Activated CD4-positive, alpha-beta T cell treated with anti-CD3 and anti-CD28 coated beads for 36 hours (primary cell): ENCODE results near the gene RPS25. TPM values are rescaled to one million over a fixed set of nuclear protein-coding genes. Genes with fewer than 3 reads are reported as not detected.
"Not testable (repeated sequence)": the region's sequence is repeated elsewhere in the genome, so short reads cannot be mapped to it uniquely, and the experiment has no call there.

Source experiments
- ATAC-seq: fragments of 200-7000 bp; cut with Tn5 transposase; one replicate; pipeline ENCODE4 v1.10.0; 2021; ENCODE audit warnings: mild to moderate bottlenecking, moderate library complexity
- CTCF ChIA-PET: fragments of 350-600 bp; sonication (Branson Sonifier 250); formaldehyde crosslinking; loops from one replicate; lab custom pipeline; 2021; ENCODE audit warnings: antibody characterized with exemption; lab: Charles Lee
- POLR2A ChIA-PET: fragments of 350-600 bp; sonication (Branson Sonifier 250); formaldehyde crosslinking; loops from one replicate; lab custom pipeline; 2021; ENCODE audit warnings: antibody characterized with exemption, inconsistent platforms; lab: Charles Lee
- DNase-seq: peaks from one replicate; pipeline ENCODE4 v3.0.0-alpha.2; 2020
- H3K27ac Mint-ChIP-seq: one replicate; pipeline ENCODE4 v1.8.0; 2021; ENCODE audit warnings: mixed read lengths
- H3K27me3 Mint-ChIP-seq: one replicate; pipeline ENCODE4 v1.8.0; 2021; ENCODE audit warnings: mixed read lengths
- H3K36me3 Mint-ChIP-seq: one replicate; pipeline ENCODE4 v1.8.0; 2021; ENCODE audit warnings: low read depth, mixed read lengths
- H3K4me1 Mint-ChIP-seq: one replicate; pipeline ENCODE4 v1.8.0; 2021; ENCODE audit warnings: mixed read lengths
- H3K4me3 Mint-ChIP-seq: one replicate; pipeline ENCODE4 v1.8.0; 2021; ENCODE audit warnings: mild to moderate bottlenecking, moderate library complexity, mixed read lengths
- H3K9me3 Mint-ChIP-seq: one replicate; pipeline ENCODE4 v1.8.0; 2021; ENCODE audit warnings: low read depth, mixed read lengths
- intact Hi-C, 2 experiments: fragments of 100-400 bp; cut with DNase I in 1 of 2; cut with micrococcal nuclease in 1 of 2; formaldehyde crosslinking; loops; one replicate each; pipeline versions ENCODE4 v1.14.2 to v1.15.1; 2022 to 2024; cut with DNase I, micrococcal nuclease
- total RNA-seq, 2 experiments: library from RNA; stranded (reverse); gene quantifications; one replicate each; pipeline ENCODE4 v1.2.3, GENCODE V29; 2021

The RPS25 gene
- total RNA-seq = 1,000 to 10,000 TPM; 1,590 to 1,820 TPM

- ChIA-PET CTCF (interaction anchor here (0.6 to 2.1 kb wide), 7 partner anchors 9 to 305 kb away, joined by 3 to 9 read pairs (median 4); partner anchors contain the start of gene CENATAC), POLR2A (interaction anchor here (0.9 to 1.5 kb wide), 8 partner anchors 13 to 100 kb away, joined by 3 to 6 read pairs (median 3); partner anchors contain the start of genes CENATAC, DPAGT1 and VPS11)
- Mint-ChIP-seq H3K27me3 (no peaks in the 10 kb centered on the region), H3K4me1 (peaks cover 53% of the 10 kb centered on the region), H3K36me3 (peaks cover 82% of the 10 kb centered on the region), H3K9me3 (no peaks in the 10 kb centered on the region), H3K27ac (peak within 1 kb of the TSS; percentile 99), H3K4me3 (peak within 1 kb of the TSS; percentile 99)
- ATAC-seq (peak; percentile 92), DNase-seq (peak; percentile 98)
- intact Hi-C loops = loop anchor here (1.0 to 5.0 kb wide), 18 partner anchors 12 to 659 kb away; partner anchors contain the start of genes CENATAC (in 2 of the 2), HINFP (in 2 of the 2), HYOU1 (in 2 of the 2) and SLC37A4 (in 2 of the 2)
These were observed at the start of gene RPS25, which contains the start of gene TRAPPC4 for GRCh38 chr11:119018074-119018938. Gene RPS25, minus strand, starts transcription at chr11:119018343. Its CDS starts 59 bp downstream, at chr11:119018284. Gene TRAPPC4, plus strand, starts transcription at chr11:119018766. Its CDS starts 30 bp downstream, at chr11:119018796.

DNA sequence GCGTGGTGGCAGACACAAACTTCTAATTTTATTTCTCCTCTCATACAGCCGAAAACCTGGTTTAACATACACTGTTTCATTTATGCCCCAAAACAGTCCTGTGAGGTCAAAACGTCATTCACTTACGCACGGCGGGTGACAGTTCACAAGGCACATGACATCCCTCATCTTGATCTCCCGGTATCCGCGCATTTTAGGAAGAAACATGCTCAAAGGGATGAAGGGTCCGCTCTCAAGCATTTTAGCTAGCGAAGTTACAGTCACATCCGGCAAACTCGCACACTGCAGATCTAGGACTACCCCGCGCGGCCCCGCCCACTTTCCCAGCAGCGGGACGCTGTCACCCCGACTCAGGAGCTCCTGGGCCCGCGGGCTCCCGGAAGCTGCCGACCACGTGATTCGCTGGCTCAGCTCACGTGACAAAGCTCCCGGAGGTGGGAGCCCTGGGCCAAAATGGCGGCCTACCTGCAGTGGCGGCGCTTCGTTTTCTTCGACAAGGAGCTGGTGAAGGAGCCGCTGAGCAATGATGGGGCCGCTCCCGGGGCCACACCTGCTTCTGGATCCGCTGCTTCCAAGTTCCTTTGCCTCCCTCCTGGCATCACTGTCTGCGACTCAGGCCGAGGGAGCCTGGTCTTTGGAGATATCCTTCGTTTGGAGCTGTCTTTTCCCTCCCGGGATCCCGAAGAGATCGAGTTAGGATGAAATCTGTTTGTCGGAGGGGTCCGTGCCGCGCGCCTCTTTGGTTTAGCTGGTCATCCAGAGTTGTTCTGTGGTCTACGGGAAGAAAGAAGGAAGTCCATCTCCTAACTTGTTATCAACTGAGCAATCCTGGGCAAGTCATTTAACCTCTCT is 49.5 kb upstream of the RPS25 start, which contains the start of gene VPS11:
Gene VPS11, plus strand, starts transcription at position 448 of the 852 bp plus-strand sequence. Its CDS starts 6 bp downstream, at position 454.
- ATAC-seq = peak; percentile 98
- Mint-ChIP-seq H3K4me3 (peak within 1 kb of the TSS; percentile 87), H3K27me3 (no peaks in the 10 kb centered on the region), H3K27ac (peak within 1 kb of the TSS; percentile 98), H3K36me3 (peaks cover 7% of the 10 kb centered on the region), H3K9me3 (no peaks in the 10 kb centered on the region), H3K4me1 (peaks cover 34% of the 10 kb centered on the region)
- intact Hi-C loops = loop anchor here (1.0 to 2.0 kb wide), 14 partner anchors 10 to 271 kb away; partner anchors contain the start of genes HINFP (in 2 of the 2), HMBS (in 2 of the 2), HYOU1 (in 2 of the 2) and RPS25 (in 2 of the 2)
- DNase-seq = peak; percentile 100
- ChIA-PET POLR2A (interaction anchor here (0.7 to 2.0 kb wide), 10 partner anchors 11 to 51 kb away, joined by 3 to 28 read pairs (median 11); partner anchors contain the start of genes C2CD2L, DPAGT1, HMBS and HYOU1), CTCF (interaction anchor here (0.6 to 3.9 kb wide), 26 partner anchors 10 to 458 kb away, joined by 3 to 20 read pairs (median 4); partner anchors contain the start of genes C2CD2L, CBL, DPAGT1 and HMBS)

GRCh38 chr11:119065369-119065768 is 47.2 kb upstream of the RPS25 start:
- Mint-ChIP-seq H3K27ac (peak overlapping the region; percentile 8), H3K36me3 (peaks cover 4% of the 10 kb centered on the region), H3K4me1 (peaks cover 34% of the 10 kb centered on the region), H3K9me3 (no peaks in the 10 kb centered on the region), H3K27me3 (no peaks in the 10 kb centered on the region), H3K4me3 (peak overlapping the region; percentile 4)
- ChIA-PET POLR2A (interaction anchor here (0.6 to 1.1 kb wide), 2 partner anchors 10 to 135 kb away, joined by 3 to 4 read pairs; no protein-coding TSS in a partner anchor), CTCF (interaction anchor here (0.6 to 3.9 kb wide), 10 partner anchors 10 to 291 kb away, joined by 3 to 16 read pairs (median 3); partner anchors contain the start of gene HINFP)
- intact Hi-C loops = loop anchor here in 1 of 2 experiments (1.0 kb wide), 1 partner anchor 132 kb away; no protein-coding TSS in a partner anchor
- DNase-seq (peak; percentile 67), ATAC-seq (peak; percentile 30)

GRCh38 chr11:119062779-119063178 is 44.6 kb upstream of the RPS25 start:
- Mint-ChIP-seq H3K27ac (no peak overlapping the region), H3K27me3 (no peaks in the 10 kb centered on the region), H3K4me1 (peaks cover 32% of the 10 kb centered on the region), H3K4me3 (no peak overlapping the region), H3K9me3 (no peaks in the 10 kb centered on the region), H3K36me3 (peaks cover 2% of the 10 kb centered on the region)
- ATAC-seq = no peak
- CTCF ChIA-PET = interaction anchor here (0.9 to 1.6 kb wide), 3 partner anchors 22 to 33 kb away, joined by 3 to 6 read pairs (median 3); partner anchors contain the start of gene HMBS
- DNase-seq = no peak
- POLR2A ChIA-PET = no interaction called here
- intact Hi-C loops = no loop called here

- DNase-seq (no peak), ATAC-seq (no peak)
- no peaks in the 10 kb centered on the region for H3K9me3 Mint-ChIP-seq
- ChIA-PET POLR2A (no interaction called here), CTCF (interaction anchor here (0.7 to 1.3 kb wide), 2 partner anchors 23 to 551 kb away, joined by 3 to 6 read pairs; partner anchors contain the start of gene HMBS)
- no peak overlapping the region for H3K27ac Mint-ChIP-seq
- H3K4me3 Mint-ChIP-seq = no peak overlapping the region
- H3K4me1 Mint-ChIP-seq = peaks cover 23% of the 10 kb centered on the region
- intact Hi-C loops = no loop called here
- H3K27me3 Mint-ChIP-seq = no peaks in the 10 kb centered on the region
- H3K36me3 Mint-ChIP-seq = peaks cover 2% of the 10 kb centered on the region
These were observed 43.1 kb upstream of the RPS25 start for GRCh38 chr11:119061256-119061655.

GRCh38 chr11:119059128-119059527 is 41.0 kb upstream of the RPS25 start:
- H3K27me3 Mint-ChIP-seq, ATAC-seq, H3K4me3 Mint-ChIP-seq, intact Hi-C loops, DNase-seq, POLR2A ChIA-PET, H3K9me3 Mint-ChIP-seq, H3K27ac Mint-ChIP-seq: not testable (repeated sequence)
- Mint-ChIP-seq H3K36me3 (peaks cover 17% of the 10 kb centered on the region), H3K4me1 (peaks cover 27% of the 10 kb centered on the region)
- CTCF ChIA-PET = interaction anchor here (0.8 kb wide), 1 partner anchor 128 kb away, joined by 3 read pairs; no protein-coding TSS in a partner anchor

DNA sequence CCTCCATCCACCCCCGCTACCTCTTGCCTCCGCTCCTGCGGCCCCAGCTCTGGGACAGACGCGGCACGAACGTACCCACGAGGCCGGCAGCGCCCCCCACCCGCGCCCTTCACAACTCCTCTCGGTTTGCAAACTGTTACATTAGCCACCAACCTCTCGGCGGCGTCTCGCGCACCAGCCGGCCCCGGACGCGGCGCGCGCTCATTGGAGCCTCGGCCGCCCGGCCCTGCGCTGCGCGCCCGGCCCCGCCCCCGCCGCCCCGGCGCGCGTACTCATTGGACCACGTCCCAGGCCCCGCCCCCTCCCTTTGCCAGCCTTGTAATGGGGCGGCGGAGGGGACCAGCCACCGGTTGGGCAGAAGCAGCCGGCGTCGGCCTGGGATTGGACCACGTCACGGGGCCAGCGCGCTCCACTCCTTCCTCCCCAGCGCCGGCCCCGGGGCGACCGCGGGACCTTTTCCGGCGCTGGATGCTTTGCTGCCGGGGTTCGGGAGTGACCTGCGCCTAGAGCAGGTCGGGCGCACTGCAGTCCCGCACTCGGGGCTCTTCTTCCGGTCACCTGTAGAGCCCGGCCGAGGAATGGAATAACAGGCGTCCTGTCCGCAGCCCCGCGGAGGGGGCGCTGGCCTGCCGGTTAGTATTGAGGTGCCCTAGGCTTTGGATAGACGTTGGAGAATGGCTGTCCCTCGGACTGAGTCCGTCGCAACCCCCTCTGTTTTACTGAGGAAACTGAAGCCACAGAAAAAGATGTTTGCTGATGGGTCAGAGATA is 39.0 kb upstream of the RPS25 start, which contains the start of gene HYOU1:
Gene HYOU1, minus strand, starts transcription at position 206 of the 770 bp plus-strand sequence. CDS start 1,045 bp downstream, outside the sequence.
- Mint-ChIP-seq H3K27me3 (no peaks in the 10 kb centered on the region), H3K4me1 (peaks cover 34% of the 10 kb centered on the region), H3K9me3 (no peaks in the 10 kb centered on the region), H3K4me3 (peak within 1 kb of the TSS; percentile 82), H3K36me3 (peaks cover 36% of the 10 kb centered on the region), H3K27ac (peak within 1 kb of the TSS; percentile 94)
- DNase-seq (peak; percentile 100), ATAC-seq (peak; percentile 96)
- intact Hi-C loops = loop anchor here (1.0 to 2.0 kb wide), 16 partner anchors 10 to 267 kb away; partner anchors contain the start of genes HINFP (in 2 of the 2), RPS25 (in 2 of the 2), SLC37A4 (in 2 of the 2) and TRAPPC4 (in 2 of the 2)
- ChIA-PET POLR2A (interaction anchor here (0.9 to 4.2 kb wide), 3 partner anchors 10 to 621 kb away, joined by 3 to 22 read pairs (median 5); partner anchors contain the start of genes KMT2A and VPS11), CTCF (interaction anchor here (0.7 to 3.1 kb wide), 9 partner anchors 9 to 281 kb away, joined by 3 to 16 read pairs (median 3); partner anchors contain the start of gene VPS11)

DNA sequence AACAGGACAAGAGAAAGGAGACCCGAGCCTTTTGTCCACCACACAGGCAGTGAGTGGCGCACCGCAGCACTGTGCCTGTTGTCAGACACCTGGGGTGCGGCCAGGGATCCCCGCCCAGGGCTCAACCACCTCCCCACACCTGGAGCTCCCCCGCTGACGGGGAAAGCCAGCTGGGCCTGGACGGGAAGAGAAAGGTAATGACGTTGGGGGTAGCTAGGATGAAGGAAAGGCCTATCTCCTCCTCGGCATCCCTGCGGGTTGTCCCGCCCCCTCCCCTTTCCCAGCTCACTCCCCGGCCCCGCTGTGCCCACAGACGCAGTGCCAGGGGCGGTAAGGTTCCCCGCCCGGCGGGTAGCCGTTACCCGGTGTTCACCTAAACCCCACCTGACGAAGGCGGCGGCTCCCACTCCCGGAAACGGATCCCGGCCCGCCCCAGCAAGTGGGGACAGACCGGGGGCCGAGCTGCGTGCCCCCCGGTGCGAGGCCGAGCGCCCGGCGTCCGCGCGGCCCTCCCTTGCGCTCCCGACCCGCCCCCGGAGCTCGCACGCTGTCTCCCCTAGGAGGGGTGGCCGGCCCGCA is 38.4 kb upstream of the RPS25 start:
- DNase-seq = peak; percentile 58
- H3K27ac Mint-ChIP-seq = peak overlapping the region; percentile 94
- POLR2A ChIA-PET = interaction anchor here (0.6 to 4.2 kb wide), 5 partner anchors 11 to 620 kb away, joined by 3 to 22 read pairs (median 3); partner anchors contain the start of genes DPAGT1, KMT2A, RNF26 and VPS11
- peaks cover 41% of the 10 kb centered on the region for H3K36me3 Mint-ChIP-seq
- H3K27me3 Mint-ChIP-seq = no peaks in the 10 kb centered on the region
- H3K4me1 Mint-ChIP-seq = peaks cover 39% of the 10 kb centered on the region
- CTCF ChIA-PET = interaction anchor here (0.7 to 3.1 kb wide), 7 partner anchors 10 to 397 kb away, joined by 3 to 16 read pairs (median 3); partner anchors contain the start of gene VPS11
- peak overlapping the region; percentile 82 for H3K4me3 Mint-ChIP-seq
- ATAC-seq = peak; percentile 3
- intact Hi-C loops = loop anchor here (2.0 kb wide), 4 partner anchors 38 to 266 kb away; partner anchors contain the start of genes HINFP (in 1 of the 2), RPS25 (in 1 of the 2) and TRAPPC4 (in 1 of the 2)
- H3K9me3 Mint-ChIP-seq = no peaks in the 10 kb centered on the region
